Adrenal gland (tissue), 12 donors: ENCODE data around the gene SH2D6. TPM values are rescaled to one million over a fixed set of nuclear protein-coding genes. Genes with fewer than 3 reads are reported as not detected.

Experiments used
- DNase-seq, 7 donors: peaks; one replicate each; pipeline ENCODE4 v3.0.0-alpha.2; 2019 to 2020
- H3K27ac ChIP-seq, 5 donors: fragments of 200-600 bp; sonication (generic) in 4 of 5; 1 replicate in 3 of 5; 2 replicates in 2 of 5; pipeline versions ENCODE4 v1.5.1 to v1.8.0; 2016 to 2020; ENCODE audit warnings: mild to moderate bottlenecking in 1 of 5
- H3K27me3 ChIP-seq: fragments of 200-600 bp; 2 replicates; pipeline ENCODE4 v1.8.0; 2021
- H3K36me3 ChIP-seq, 2 donors: fragments of 200-600 bp; replicated peaks in 1 of 2; 1 replicate in 1 of 2; 2 replicates in 1 of 2; pipeline versions ENCODE4 v1.5.1 to v1.8.0; 2018 to 2022
- H3K4me1 ChIP-seq, 2 donors: fragments of 200-600 bp; replicated peaks in 1 of 2; 1 replicate in 1 of 2; 2 replicates in 1 of 2; pipeline versions ENCODE4 v1.5.1 to v1.8.0; 2018 to 2021
- H3K4me3 ChIP-seq, 4 donors: fragments of 200-600 bp; sonication (generic) in 3 of 4; one replicate each; pipeline ENCODE4 v1.5.1; 2016 to 2018
- H3K9me3 ChIP-seq, 3 donors: fragments of 200-600 bp; sonication (generic) in 1 of 3; replicated peaks in 1 of 3; 1 replicate in 2 of 3; 2 replicates in 1 of 3; pipeline versions ENCODE4 v1.5.1 to v1.8.0; 2016 to 2021
- CTCF ChIP-seq, 6 experiments: fragments of 450-650 bp in 4 of 6; fragments of 200-600 bp in 2 of 6; sonication (generic) in 1 of 6; IDR thresholded peaks; 1 replicate in 5 of 6; 2 replicates in 1 of 6; pipeline versions ENCODE4 v1.5.1 to v1.8.0; 2016 to 2021; ENCODE audit warnings: antibody characterized with exemption in 6 of 6, mild to moderate bottlenecking in 2 of 6, moderate library complexity in 1 of 6
- POLR2A ChIP-seq, 2 donors: fragments of 450-650 bp; IDR thresholded peaks; one replicate each; pipeline ENCODE4 v1.6.1; 2017; ENCODE audit warnings: antibody characterized with exemption in 2 of 2, mild to moderate bottlenecking in 2 of 2, moderate library complexity in 1 of 2
- WGBS, 4 donors: extraction: QIAGEN DNeasy Blood & Tissue Kit in 2 of 4; methylation state at CpG; one replicate each; pipeline versions ENCODE4 v1.1.5 to v1.1.7; 2013 to 2017; 5-methylcytosine and 5-hydroxymethylcytosine counted together
- intact Hi-C, 2 donors: fragments of 100-400 bp; cut with DNase I; formaldehyde crosslinking; loops; one replicate each; pipeline versions ENCODE4 v1.14.1 to v1.15.0; 2022 to 2023
- polyA plus RNA-seq, 3 donors: library from polyadenylated mRNA; stranded (reverse); fragments of 200-250 nt in 2 of 3; fragments of 350-450 nt in 1 of 3; fragmentation: Illumina TruSeq in 1 of 3; extraction: RNeasy Lipid Tissue Mini Kit (QIAGEN cat#74804) in 1 of 3; gene quantifications; one replicate each; pipeline ENCODE4 v1.2.3, GENCODE V29; 2013 to 2014
- total RNA-seq, 9 donors: library from RNA; depleted of rRNA in 4 of 9; stranded (reverse); fragments of >200 nt in 4 of 9; fragments of 120-200 nt in 1 of 9; fragmentation: NEBNext Ultra II Directional in 1 of 9; extraction: Animal tissue kit (Norgen Biotek cat#: 25700) in 1 of 9; gene quantifications; one replicate each; pipeline versions ENCODE4 v1.1.0 to v1.2.4, GENCODE V29; 2013 to 2023
- donor health status: healthy with polysubstance abuse.
- donor health status: Bipolar disorder and iron deficiency.
- donor health status: DM: yes; HTN: yes; CAD: no.
- donor health status: DM: no; HTN: no; CAD: no.
- donor health status: DM: no; HTN: no; CAD: no.
- donor health status: DM: yes; HTN: yes; CAD: no.

Gene SH2D6
- total and polyA plus RNA-seq, 12 donors, result 0.53 to 4.2 (median 0.74) TPM; not detected in 5

GRCh38 chr2:85434696-85435095 lies 16.2 kb downstream of the SH2D6 start:
- H3K36me3 ChIP-seq, result no peaks in the 10 kb centered on the region
- H3K4me1 ChIP-seq, result peaks cover 35 to 39% of the 10 kb centered on the region in 2 donors
- H3K4me3 ChIP-seq, result no peak overlapping the region
- intact Hi-C loops, result loop anchor here (5.0 kb wide), 1 partner anchor 103 kb away; the partner anchor contains the start of gene MAT2A (in 2 of the 2)
- DNase-seq, result no peak
- no peaks in the 10 kb centered on the region for H3K9me3 ChIP-seq
- WGBS, 4 donors, result 75 to 90% (median 75%) methylated on average over 2 to 8 of the region's 8 CpGs; no CpG with 5 or more reads in 1 of the 4 donors
- no peak for TF ChIP-seq POLR2A (IDR thresholded peaks at IDR 0.05)
- TF ChIP-seq CTCF (IDR thresholded peaks at IDR 0.05), result no peak
- H3K27ac ChIP-seq, result peak overlapping the region in 2 of 5 donors; percentile 29 to 98
- no peaks in the 10 kb centered on the region for H3K27me3 ChIP-seq

- no peak for DNase-seq
- Histone ChIP-seq H3K9me3 (no peaks in the 10 kb centered on the region), H3K27ac (peak overlapping the region in 2 of 5 donors; percentile 29 to 98), H3K4me3 (no peak overlapping the region), H3K4me1 (peaks cover 35 to 39% of the 10 kb centered on the region in 2 donors), H3K36me3 (no peaks in the 10 kb centered on the region), H3K27me3 (no peaks in the 10 kb centered on the region)
- 81 to 92% (median 90%) methylated on average over 11 to 21 of the region's 21 CpGs for WGBS, 4 donors
- intact Hi-C loops, result loop anchor here (5.0 kb wide), 1 partner anchor 102 kb away; the partner anchor contains the start of gene MAT2A (in 2 of the 2)
- TF ChIP-seq POLR2A (IDR thresholded peaks at IDR 0.05), result no peak
- no peak for TF ChIP-seq CTCF (IDR thresholded peaks at IDR 0.05)
Measured at GRCh38 chr2:85435220-85435958, 16.9 kb downstream of the SH2D6 start.

- peak overlapping the region; percentile 80 to 100 (median 88) for H3K27ac ChIP-seq
- no peaks in the 10 kb centered on the region for H3K36me3 ChIP-seq
- DNase-seq, result no peak
- H3K27me3 ChIP-seq, result no peaks in the 10 kb centered on the region
- no peak overlapping the region for H3K4me3 ChIP-seq
- TF ChIP-seq CTCF (IDR thresholded peaks at IDR 0.05), result no peak
- TF ChIP-seq POLR2A (IDR thresholded peaks at IDR 0.05), result no peak
- peaks cover 35 to 39% of the 10 kb centered on the region in 2 donors for H3K4me1 ChIP-seq
- whole genome bisulfite sequencing, 4 donors, result 93 to 98% (median 96%) methylated on average over 13 to 16 of the region's 16 CpGs
- intact Hi-C loops, result loop anchor here (5.0 kb wide), 1 partner anchor 101 kb away; the partner anchor contains the start of gene MAT2A (in 2 of the 2)
- no peaks in the 10 kb centered on the region for H3K9me3 ChIP-seq
Measured at GRCh38 chr2:85435981-85436835, 17.7 kb downstream of the SH2D6 start.
